Measurements from ENCODE around the gene CFAP68. TPM values are rescaled to one million over a fixed set of nuclear protein-coding genes. Genes with fewer than 3 reads are reported as not detected.

The CFAP68 gene
- total and polyA plus RNA-seq, 9 of the 15 experiments (the other 6 are each of a cell fraction or from before 2014, with no cell fraction given) = 22.8 to 72.3 (median 52.5) TPM

DNA sequence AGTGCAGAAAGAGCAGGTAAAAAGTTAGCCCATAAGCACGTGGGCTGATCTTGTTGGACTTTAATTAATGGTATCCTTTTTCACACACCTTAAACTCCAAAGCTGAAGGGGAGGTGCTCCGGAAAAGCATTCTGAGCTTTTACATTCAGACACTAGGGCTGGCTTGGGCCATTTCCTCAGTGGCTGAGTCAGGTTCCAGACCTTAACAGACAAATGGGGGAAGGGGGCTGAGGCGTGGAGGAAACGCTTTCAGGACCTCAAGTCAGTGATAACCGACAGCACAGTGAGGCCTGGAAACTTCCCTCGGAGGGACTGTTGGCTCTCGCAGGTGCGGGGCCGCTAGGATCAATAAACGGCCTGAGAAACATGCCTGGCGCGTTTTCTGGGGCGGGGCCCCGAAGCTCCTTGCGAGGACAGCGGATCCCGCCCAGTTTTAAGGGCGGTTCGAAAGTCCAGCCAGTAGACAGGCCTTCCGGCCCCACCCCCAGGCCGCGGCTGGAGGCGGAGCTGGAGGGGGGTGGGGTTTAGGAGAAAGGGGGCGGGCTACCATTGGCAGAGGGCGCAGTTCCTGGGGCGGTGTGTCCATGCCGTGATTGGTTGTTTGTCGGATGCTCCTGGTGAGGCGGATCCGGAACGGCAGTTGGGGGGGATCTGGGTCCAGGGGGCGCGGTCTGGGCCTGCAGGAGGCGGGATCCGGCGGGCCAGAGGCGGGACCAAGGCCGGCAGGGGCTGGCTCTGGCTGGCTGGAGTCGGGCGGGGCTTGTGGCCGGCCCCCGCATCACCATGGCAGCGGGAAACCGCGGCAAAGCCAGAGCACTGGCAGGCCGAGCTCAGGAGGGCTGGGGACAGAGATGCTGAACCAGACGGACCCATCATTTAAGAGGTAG lies 47.4 kb downstream of the CFAP68 start (continued):
- TF ChIP-seq PKNOX1 (IDR thresholded peaks at IDR 0.05) (no peak), SNIP1 (IDR thresholded peaks at IDR 0.05; ENCODE audit: low read depth) (no peak), NCOA6 (IDR thresholded peaks at IDR 0.05) (no peak), TRIM28 (IDR thresholded peaks at IDR 0.05) (peak; percentile 68; the same call in 1 of the 2 replicates), THRAP3 (IDR thresholded peaks at IDR 0.05; ENCODE audit: borderline replicate concordance) (no peak), ZNF707 (CRISPR knock-in tag; conservative IDR thresholded peaks at IDR 0.05) (no peak), ZNF436 (CRISPR knock-in tag; IDR thresholded peaks at IDR 0.05) (no peak), PTTG1 (tag; IDR thresholded peaks at IDR 0.05; ENCODE audit: low read depth) (no peak), HDAC6 (IDR thresholded peaks at IDR 0.05; ENCODE audit: low read depth, low read length) (no peak), HNRNPUL1 (IDR thresholded peaks at IDR 0.05; ENCODE audit: low read length) (no peak), FOXP1 (CRISPR knock-in tag; IDR thresholded peaks at IDR 0.05) (no peak; the same call in 1 of the 2 replicates)
- TF ChIP-seq, protein P1, sequence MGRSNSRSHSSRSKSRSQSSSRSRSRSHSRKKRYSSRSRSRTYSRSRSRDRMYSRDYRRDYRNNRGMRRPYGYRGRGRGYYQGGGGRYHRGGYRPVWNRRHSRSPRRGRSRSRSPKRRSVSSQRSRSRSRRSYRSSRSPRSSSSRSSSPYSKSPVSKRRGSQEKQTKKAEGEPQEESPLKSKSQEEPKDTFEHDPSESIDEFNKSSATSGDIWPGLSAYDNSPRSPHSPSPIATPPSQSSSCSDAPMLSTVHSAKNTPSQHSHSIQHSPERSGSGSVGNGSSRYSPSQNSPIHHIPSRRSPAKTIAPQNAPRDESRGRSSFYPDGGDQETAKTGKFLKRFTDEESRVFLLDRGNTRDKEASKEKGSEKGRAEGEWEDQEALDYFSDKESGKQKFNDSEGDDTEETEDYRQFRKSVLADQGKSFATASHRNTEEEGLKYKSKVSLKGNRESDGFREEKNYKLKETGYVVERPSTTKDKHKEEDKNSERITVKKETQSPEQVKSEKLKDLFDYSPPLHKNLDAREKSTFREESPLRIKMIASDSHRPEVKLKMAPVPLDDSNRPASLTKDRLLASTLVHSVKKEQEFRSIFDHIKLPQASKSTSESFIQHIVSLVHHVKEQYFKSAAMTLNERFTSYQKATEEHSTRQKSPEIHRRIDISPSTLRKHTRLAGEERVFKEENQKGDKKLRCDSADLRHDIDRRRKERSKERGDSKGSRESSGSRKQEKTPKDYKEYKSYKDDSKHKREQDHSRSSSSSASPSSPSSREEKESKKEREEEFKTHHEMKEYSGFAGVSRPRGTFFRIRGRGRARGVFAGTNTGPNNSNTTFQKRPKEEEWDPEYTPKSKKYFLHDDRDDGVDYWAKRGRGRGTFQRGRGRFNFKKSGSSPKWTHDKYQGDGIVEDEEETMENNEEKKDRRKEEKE (IDR thresholded peaks at IDR 0.05; ENCODE audit: borderline replicate concordance in 1 of 2, control insufficient read depth in 1 of 2, low read depth in 2 of 2, low read length in 1 of 2) = no peak
- TF ChIP-seq, protein P2, sequence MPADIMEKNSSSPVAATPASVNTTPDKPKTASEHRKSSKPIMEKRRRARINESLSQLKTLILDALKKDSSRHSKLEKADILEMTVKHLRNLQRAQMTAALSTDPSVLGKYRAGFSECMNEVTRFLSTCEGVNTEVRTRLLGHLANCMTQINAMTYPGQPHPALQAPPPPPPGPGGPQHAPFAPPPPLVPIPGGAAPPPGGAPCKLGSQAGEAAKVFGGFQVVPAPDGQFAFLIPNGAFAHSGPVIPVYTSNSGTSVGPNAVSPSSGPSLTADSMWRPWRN (IDR thresholded peaks at IDR 0.05; ENCODE audit: low read depth) = 0 out of 2 replicates have a peak, but pooled peaks have one; percentile 12
- TF ChIP-seq, protein P3, sequence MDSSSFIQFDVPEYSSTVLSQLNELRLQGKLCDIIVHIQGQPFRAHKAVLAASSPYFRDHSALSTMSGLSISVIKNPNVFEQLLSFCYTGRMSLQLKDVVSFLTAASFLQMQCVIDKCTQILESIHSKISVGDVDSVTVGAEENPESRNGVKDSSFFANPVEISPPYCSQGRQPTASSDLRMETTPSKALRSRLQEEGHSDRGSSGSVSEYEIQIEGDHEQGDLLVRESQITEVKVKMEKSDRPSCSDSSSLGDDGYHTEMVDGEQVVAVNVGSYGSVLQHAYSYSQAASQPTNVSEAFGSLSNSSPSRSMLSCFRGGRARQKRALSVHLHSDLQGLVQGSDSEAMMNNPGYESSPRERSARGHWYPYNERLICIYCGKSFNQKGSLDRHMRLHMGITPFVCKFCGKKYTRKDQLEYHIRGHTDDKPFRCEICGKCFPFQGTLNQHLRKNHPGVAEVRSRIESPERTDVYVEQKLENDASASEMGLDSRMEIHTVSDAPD (CRISPR knock-in tag; IDR thresholded peaks at IDR 0.05) = no peak
